GM18870 (cell line): ENCODE results near the gene NCOA3.
"Not testable (repeated sequence)": the region's sequence is repeated elsewhere in the genome, so short reads cannot be mapped to it uniquely, and the experiment has no call there.

Source experiments
- ATAC-seq: cut with Tn5 transposase; IDR thresholded peaks from one replicate; pipeline ENCODE4 v1.9.1; 2021; ENCODE audit warnings: moderate library complexity; ENCODE audit not compliant: unreplicated experiment

NCOA3 gene

DNA sequence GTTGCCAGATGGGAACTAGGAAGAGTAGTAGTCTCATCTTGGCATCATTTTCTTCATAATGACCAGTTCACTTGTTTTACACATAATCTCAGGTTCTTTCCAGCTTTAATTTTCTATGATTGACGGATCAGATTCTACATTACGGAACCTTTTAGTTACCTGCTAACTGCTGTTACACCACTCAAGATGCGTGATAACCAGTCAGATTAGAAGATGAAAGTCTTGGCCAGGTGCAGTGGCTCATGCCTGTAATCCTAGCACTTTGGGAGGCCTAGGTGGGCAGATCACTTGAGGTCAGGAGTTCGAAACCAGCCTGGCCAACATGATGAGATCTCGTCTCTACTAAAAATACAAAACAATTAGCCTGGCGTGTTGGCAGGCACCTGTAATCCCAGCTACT is 92.5 kb downstream of the NCOA3 start:
- ATAC-seq = no peak

GRCh38 chr20:47595138-47595537 is 93.5 kb downstream of the NCOA3 start:
- ATAC-seq = not testable (repeated sequence)

- no peak for ATAC-seq
These were observed 94.4 kb downstream of the NCOA3 start for GRCh38 chr20:47596003-47596571.

DNA sequence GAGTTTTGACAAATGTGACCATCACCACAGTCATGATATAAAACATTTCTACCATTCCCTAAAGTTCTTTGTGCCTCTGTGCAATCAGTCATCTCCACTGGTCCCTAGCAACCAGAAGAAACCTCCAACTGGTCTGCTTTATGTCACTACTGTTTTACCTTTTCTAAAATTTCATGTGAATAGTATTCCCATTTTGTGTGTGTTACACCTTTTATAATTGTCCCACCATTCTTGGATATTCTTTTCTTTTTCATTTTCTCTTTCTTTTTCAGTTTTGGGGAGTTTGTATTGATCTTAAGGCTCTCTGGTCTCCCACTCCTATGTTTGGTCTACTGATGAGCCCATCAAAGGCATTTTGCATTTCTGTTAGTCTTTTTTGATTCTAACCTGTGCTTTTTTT is 95.4 kb downstream of the NCOA3 start:
- no peak for ATAC-seq

DNA sequence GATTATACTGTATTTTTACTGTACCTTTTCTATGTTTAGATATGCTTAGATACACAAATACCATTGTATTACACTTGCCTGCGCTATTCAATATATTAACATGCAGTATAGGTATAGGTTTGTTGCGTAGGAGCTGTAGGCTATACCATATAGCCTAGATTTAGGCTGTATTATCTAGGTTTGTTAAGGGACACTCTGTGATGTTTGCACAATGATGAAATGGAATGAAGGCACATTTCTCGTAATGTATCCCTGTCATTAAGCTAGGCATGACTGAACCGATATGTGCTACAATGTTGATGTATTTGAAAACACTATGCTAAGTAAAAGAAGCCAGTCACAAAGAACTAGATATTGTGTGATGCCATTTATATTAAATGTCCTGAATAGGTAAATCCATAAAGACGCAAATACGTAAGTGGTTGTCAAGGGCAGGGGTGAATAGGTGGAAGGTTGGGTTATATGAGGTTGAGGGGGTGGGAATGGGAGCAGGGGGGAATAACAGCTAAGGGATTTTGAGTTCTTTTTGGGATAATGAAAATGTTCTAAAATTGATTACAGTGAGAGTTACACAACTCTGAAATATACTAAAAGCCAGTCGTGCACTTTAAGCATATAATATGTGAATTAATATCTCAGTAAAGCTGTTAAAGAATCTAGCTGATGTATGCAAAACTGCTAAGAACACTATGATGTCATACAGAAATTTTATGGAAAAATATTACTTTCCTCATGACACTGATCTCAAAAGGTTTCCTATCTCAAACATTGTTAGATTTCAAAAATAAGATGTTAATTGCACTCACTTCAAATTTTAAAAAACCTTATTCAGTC is 97.4 kb downstream of the NCOA3 start:
- ATAC-seq = no peak

GRCh38 chr20:47600967-47601547 is 99.4 kb downstream of the NCOA3 start:
- ATAC-seq = no peak

- no peak for ATAC-seq
These were observed 101.6 kb downstream of the NCOA3 start for GRCh38 chr20:47603260-47603659.

GRCh38 chr20:47605673-47606413 is 104.2 kb downstream of the NCOA3 start:
- no peak for ATAC-seq

DNA sequence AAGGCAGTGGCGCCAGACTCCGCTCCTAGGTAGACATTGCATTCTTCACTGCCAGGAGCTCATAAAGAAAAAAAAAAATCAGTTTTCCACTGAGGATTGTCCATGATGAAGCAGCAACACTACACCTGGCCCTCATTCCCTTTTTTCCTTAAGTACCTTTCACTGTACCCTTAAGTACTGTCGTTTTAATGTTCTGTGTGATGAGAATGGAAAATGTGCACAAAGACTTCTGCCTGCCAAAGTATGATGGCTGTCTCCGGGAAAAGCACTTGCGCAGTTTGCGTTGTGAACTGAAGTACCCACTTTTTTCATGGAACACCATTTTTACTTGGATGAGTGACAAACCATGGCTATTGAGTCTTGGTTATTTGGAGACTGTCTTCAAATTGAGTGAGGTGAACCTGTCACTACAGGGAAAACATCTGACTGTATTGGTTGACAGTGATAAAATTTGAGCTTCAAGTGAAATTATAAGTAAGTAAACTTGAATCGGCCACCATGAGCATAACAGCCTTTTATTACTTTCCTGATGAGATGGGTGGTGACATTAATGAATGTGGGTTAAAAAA is 104.8 kb downstream of the NCOA3 start:
- ATAC-seq = no peak

GRCh38 chr20:47606983-47607613 is 105.4 kb downstream of the NCOA3 start:
- ATAC-seq = no peak

GRCh38 chr20:47609001-47609400 is 107.3 kb downstream of the NCOA3 start:
- no peak for ATAC-seq

- no peak for ATAC-seq
These were observed 108.7 kb downstream of the NCOA3 start for GRCh38 chr20:47610247-47610944.

DNA sequence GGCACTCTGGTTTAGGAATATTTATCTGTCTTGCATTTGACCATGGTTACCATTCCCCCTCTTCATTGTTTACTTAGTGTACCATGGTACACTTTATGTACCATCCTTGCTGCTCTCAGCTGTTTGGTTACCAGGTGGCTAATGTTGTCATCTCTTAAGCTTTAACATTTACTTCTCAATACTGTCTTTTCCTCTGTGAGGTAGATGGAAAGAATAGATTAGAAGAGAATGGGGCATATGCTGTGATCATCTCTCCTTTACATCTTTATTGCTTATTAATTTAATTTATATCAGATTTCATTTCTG is 109.2 kb downstream of the NCOA3 start:
- no peak for ATAC-seq

DNA sequence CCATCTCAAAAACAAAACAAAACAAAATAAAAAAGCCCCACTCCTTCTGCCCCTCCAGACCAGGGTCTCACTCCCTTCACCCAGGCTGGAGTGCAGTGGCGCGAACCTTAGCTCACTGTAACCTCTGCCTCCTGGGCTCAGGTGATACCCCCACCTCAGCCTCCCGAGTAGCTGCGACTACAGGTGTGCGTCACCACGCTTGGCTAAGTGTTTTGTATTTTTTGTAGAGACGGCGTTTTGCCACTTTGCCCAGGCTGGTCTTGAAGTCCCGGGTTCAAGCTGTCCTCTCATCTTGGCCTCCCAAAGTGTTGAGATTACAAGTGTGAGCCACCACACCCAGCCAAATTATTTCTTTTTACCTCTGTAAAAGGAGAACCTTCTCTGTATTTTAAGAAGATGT is 110.1 kb downstream of the NCOA3 start:
- ATAC-seq = no peak

DNA sequence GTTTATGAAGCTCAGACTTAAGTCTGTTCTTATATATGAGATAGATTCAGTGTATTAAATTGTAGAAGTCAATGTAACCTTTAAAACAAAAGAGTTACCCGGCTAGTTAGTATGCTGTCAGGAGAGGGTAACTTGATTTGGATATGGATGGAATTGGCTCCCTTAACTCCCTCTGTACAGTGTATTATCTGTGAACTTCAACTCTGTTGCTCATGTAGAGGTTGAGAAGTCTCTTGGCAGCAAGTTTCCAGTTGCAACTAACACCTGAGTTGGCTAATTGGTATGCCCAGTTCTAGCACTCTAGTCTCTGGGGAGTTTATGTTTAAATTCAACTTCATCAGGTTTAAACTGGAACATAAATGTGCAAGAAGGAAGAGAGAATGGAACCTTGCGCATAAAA is 111.0 kb downstream of the NCOA3 start:
- no peak for ATAC-seq

- ATAC-seq = no peak
These were observed 113.1 kb downstream of the NCOA3 start for GRCh38 chr20:47614703-47615309.

DNA sequence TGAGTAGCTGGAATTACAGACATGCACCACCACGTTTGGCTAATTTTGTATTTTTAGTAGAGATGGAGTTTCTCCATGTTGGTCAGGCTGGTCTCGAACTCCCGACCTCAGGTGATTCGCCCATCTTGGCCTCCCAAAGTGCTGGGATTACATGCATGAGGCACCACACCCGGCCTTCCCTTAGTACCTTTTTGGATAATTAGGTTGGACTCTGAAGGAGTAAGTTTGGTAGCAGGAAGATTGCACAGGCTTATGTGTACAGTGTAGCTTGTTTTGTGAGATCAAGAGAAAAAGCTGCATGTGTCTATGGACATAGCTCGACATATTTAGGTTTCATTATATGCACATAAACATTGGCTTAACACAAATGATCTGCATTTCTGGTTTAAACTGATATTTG is 116.8 kb downstream of the NCOA3 start:
- ATAC-seq = no peak

DNA sequence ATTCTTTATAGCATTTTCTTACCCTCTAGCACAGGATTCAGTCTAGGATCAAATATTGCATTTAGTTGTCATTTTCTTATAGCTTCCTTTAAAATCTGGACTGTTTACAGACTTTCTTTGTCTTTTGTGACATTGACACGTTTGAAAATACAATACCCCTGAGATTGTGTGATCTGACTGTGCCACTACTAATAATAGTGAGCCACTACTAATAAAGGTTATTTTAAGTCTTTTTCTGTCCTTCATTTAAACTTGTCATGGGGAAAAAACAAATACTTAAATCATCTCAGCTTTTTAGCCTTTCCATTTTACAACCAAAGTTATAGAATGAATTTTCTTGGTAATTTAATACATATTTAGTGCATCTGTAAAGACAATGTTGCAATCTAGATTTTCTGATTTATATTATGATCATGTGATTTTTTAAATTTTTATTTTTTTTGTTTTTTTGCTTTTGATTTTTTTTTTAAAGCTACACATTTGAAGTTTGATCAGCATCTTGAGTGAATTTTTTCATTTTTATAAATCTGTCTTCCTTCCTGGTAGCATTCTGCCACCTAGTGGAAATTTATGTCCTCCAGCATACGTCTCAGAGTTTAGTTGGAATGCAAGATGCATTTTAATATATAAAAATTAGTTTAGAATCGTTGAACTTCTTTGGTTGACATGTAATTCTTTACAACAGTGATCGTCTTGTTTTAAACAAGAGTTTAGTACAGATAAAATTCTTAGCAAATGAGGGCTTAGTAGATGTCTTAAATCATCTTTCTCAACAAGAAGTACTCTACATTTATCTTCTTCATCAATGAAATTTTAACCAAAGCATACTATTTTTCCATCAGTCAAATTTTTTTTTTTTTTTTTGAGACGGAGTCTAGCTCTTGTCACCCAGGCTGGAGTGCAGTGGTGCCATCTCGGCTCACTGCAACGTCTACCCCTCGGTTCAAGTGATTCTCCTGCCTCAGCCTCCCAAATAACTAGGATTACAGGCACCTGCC is 119.4 kb downstream of the NCOA3 start:
- ATAC-seq = no peak
